K562 (cell line): ENCODE data around the gene MBD3.

Source experiments
- POLR2AphosphoS5 ChIP-seq: IDR thresholded peaks from 2 replicates; pipeline ENCODE4 v1.6.1; 2011; ENCODE audit warnings: mild to moderate bottlenecking, low read depth, low read length, moderate library complexity; ENCODE audit not compliant: control insufficient read depth, insufficient read depth
- ZNF184 ChIP-seq: sonication (generic); formaldehyde crosslinking; IDR thresholded peaks from 2 replicates; pipeline ENCODE4 v1.5.0; 2020; ENCODE audit warnings: missing genetic modification reagents
- TF ChIP-seq, protein P1 (sequence below): sonication (generic); formaldehyde crosslinking; IDR thresholded peaks from 2 replicates; pipeline ENCODE4 v1.9.0; 2022; ENCODE audit warnings: mild to moderate bottlenecking, missing genetic modification reagents

DNA sequence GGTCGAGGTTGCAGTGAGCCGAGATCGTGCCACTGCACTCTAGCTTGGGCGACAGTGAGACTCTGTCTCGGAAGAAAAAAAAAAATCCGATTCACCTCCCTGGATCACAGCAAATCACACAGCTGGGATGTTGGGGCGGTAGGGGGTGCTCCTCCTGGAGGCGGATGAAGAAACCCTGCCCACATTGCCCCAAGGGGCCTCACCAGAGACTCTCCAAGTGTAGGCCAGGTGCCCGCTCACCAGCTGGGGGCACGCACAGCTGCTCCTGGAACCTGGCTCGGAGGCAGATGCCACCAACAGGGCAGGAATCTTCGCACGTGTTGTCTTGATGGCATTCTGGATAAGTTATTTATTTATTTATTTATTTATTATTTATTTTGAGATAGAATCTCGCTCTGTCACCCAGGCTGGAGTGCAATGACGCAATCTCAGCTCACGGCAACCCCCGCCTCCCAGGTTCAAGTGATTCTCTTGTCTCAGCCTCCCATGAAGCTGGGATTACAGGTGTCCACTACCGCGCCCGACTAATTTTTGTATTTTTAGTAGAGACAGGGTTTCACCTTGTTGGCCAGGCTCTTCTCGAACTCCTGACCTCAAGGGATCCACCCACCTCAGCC is 9.5 kb upstream of the MBD3 start:
- no peak for TF ChIP-seq ZNF184
- TF ChIP-seq, protein P1, sequence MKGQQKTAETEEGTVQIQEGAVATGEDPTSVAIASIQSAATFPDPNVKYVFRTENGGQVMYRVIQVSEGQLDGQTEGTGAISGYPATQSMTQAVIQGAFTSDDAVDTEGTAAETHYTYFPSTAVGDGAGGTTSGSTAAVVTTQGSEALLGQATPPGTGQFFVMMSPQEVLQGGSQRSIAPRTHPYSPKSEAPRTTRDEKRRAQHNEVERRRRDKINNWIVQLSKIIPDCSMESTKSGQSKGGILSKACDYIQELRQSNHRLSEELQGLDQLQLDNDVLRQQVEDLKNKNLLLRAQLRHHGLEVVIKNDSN: no peak
- no peak for TF ChIP-seq POLR2AphosphoS5
